B cell (primary cell): ENCODE results near the gene PNMA8B. TPM values are rescaled to one million over a fixed set of nuclear protein-coding genes. Genes with fewer than 3 reads are reported as not detected.

Source experiments
- ATAC-seq: fragments of 200-7000 bp; cut with Tn5 transposase; one replicate; pipeline ENCODE4 v1.10.0; 2021; ENCODE audit warnings: low read depth, mild to moderate bottlenecking, moderate number of reproducible peaks, moderate library complexity
- CTCF ChIA-PET: fragments of 350-600 bp; sonication (Branson Sonifier 250); formaldehyde crosslinking; loops from one replicate; lab custom pipeline; 2021; ENCODE audit warnings: antibody characterized with exemption, inconsistent platforms; lab: Charles Lee
- POLR2A ChIA-PET: fragments of 350-600 bp; sonication (Branson Sonifier 250); formaldehyde crosslinking; loops from one replicate; lab custom pipeline; 2021; ENCODE audit warnings: antibody characterized with exemption; lab: Charles Lee
- DNase-seq: peaks from one replicate; pipeline ENCODE4 v3.0.0; 2013
- H2AFZ ChIP-seq: 2 replicates; pipeline ENCODE4 v1.6.1; 2012; ENCODE audit warnings: mild to moderate bottlenecking, low read depth, low read length; ENCODE audit not compliant: insufficient read depth, poor library complexity, severe bottlenecking
- H3K27ac ChIP-seq, 2 donors: 1 replicate in 1 of 2; 2 replicates in 1 of 2; pipeline ENCODE4 v1.5.1; 2012 to 2013; ENCODE audit warnings: low read length in 2 of 2, mild to moderate bottlenecking in 2 of 2, moderate library complexity in 1 of 2
- H3K27me3 ChIP-seq, 4 experiments: fragments of 200-600 bp in 1 of 4; sonication (generic) in 1 of 4; replicated peaks in 1 of 4; 1 replicate in 2 of 4; 2 replicates in 2 of 4; pipeline versions ENCODE4 v1.6.1 to v1.7.0; 2013 to 2016; ENCODE audit warnings: low read length in 3 of 4, mild to moderate bottlenecking in 2 of 4, mixed read lengths in 1 of 4, moderate library complexity in 1 of 4; ENCODE audit not compliant: insufficient read depth in 4 of 4, control insufficient read depth in 3 of 4; ENCODE audit errors: control extremely low read depth in 1 of 4
- H3K36me3 ChIP-seq, 2 experiments: replicated peaks in 1 of 2; 1 replicate in 1 of 2; 2 replicates in 1 of 2; pipeline versions ENCODE4 v1.6.1 to v1.7.1; 2013; ENCODE audit warnings: low read length in 1 of 2; ENCODE audit not compliant: insufficient read depth in 2 of 2, control insufficient read depth in 1 of 2; ENCODE audit errors: control extremely low read depth in 1 of 2, extremely low read depth in 1 of 2
- H3K4me1 ChIP-seq, 2 donors: fragments of 200-600 bp in 1 of 2; sonication (generic) in 1 of 2; 1 replicate in 1 of 2; 2 replicates in 1 of 2; pipeline versions ENCODE4 v1.5.1 to v1.6.1; 2013 to 2017; ENCODE audit warnings: low read length in 2 of 2; ENCODE audit not compliant: control insufficient read depth in 2 of 2, insufficient read depth in 2 of 2
- H3K4me2 ChIP-seq: replicated peaks from 2 replicates; pipeline ENCODE3; 2012; ENCODE audit warnings: mild to moderate bottlenecking, low read depth, low read length; ENCODE audit not compliant: poor library complexity, severe bottlenecking
- H3K4me3 ChIP-seq, 5 experiments: fragments of 200-600 bp in 1 of 5; sonication (generic) in 1 of 5; 1 replicate in 3 of 5; 2 replicates in 2 of 5; pipeline versions ENCODE4 v1.5.1 to v1.7.0; 2011 to 2016; ENCODE audit warnings: low read length in 4 of 5, mild to moderate bottlenecking in 4 of 5, low read depth in 2 of 5, control low read depth in 1 of 5, moderate library complexity in 1 of 5; ENCODE audit not compliant: insufficient read depth in 1 of 5; ENCODE audit errors: control extremely low read depth in 1 of 5, extremely low read depth in 1 of 5
- H3K79me2 ChIP-seq: fragments of 200-600 bp; sonication (generic); one replicate; pipeline ENCODE4 v1.6.0; 2016; ENCODE audit warnings: low read length; ENCODE audit not compliant: control insufficient read depth, insufficient read depth
- H3K9ac ChIP-seq: fragments of 200-600 bp; sonication (generic); 2 replicates; pipeline ENCODE4 v1.6.1; 2017; ENCODE audit warnings: mild to moderate bottlenecking, low read length, moderate library complexity
- H3K9me3 ChIP-seq, 3 donors: one replicate each; pipeline versions ENCODE4 v1.6.1 to v1.7.1; 2013; ENCODE audit warnings: low read length in 2 of 3; ENCODE audit not compliant: control insufficient read depth in 2 of 3, insufficient read depth in 1 of 3; ENCODE audit errors: control extremely low read depth in 1 of 3
- H4K20me1 ChIP-seq: 2 replicates; pipeline ENCODE4 v1.6.0; 2012; ENCODE audit warnings: mild to moderate bottlenecking, low read length; ENCODE audit not compliant: insufficient read depth, control insufficient read depth, poor library complexity, severe bottlenecking
- H3K27ac Mint-ChIP-seq: one replicate; pipeline ENCODE4 v1.8.0; 2021; ENCODE audit warnings: mixed read lengths
- H3K27me3 Mint-ChIP-seq: one replicate; pipeline ENCODE4 v1.8.0; 2021; ENCODE audit warnings: mixed read lengths
- H3K4me1 Mint-ChIP-seq: one replicate; pipeline ENCODE4 v1.8.0; 2021; ENCODE audit warnings: mixed read lengths
- H3K4me3 Mint-ChIP-seq: one replicate; pipeline ENCODE4 v1.8.0; 2021; ENCODE audit warnings: mixed read lengths
- H3K9me3 Mint-ChIP-seq: one replicate; pipeline ENCODE4 v1.8.0; 2022; ENCODE audit warnings: mixed read lengths; ENCODE audit not compliant: insufficient read depth
- CTCF ChIP-seq: fragments of 200-600 bp; IDR thresholded peaks from one replicate; pipeline ENCODE4 v1.8.0; 2022; ENCODE audit warnings: antibody characterized with exemption, mild to moderate bottlenecking
- EZH2 ChIP-seq: IDR thresholded peaks from 2 replicates; pipeline ENCODE4 v1.6.1; 2012; ENCODE audit warnings: borderline replicate concordance, low read depth, mild to moderate bottlenecking, moderate library complexity, low read length; ENCODE audit not compliant: insufficient read depth, poor library complexity, severe bottlenecking
- WGBS: methylation state at CpG from one replicate; pipeline ENCODE4 v1.1.5; 2013; ENCODE audit warnings: missing lambda C conversion rate; ENCODE audit not compliant: insufficient coverage; 5-methylcytosine and 5-hydroxymethylcytosine counted together
- intact Hi-C: fragments of 100-400 bp; cut with micrococcal nuclease; formaldehyde crosslinking; loops from one replicate; pipeline ENCODE4 v1.10.0; 2022
- polyA plus RNA-seq: library from polyadenylated mRNA; depleted of rRNA; stranded (reverse); fragments of >200 nt; gene quantifications from 2 replicates; pipeline ENCODE4 v1.2.3, GENCODE V29; 2012
- total RNA-seq, 2 donors: library from RNA; stranded (reverse); fragments of 120-200 nt in 1 of 2; gene quantifications; 1 replicate in 1 of 2; 2 replicates in 1 of 2; pipeline versions ENCODE4 v1.2.3 to v1.2.4, GENCODE V29; 2013 to 2022

PNMA8B gene
- total and polyA plus RNA-seq, 2 donors (not counting 1 experiment from before 2014, with no cell fraction given), result 0.10 to 0.32 TPM

- TF ChIP-seq CTCF, result no peak
- TF ChIP-seq EZH2, result no peak
- ChIA-PET CTCF (interaction anchor here (1.3 to 1.9 kb wide), 3 partner anchors 14 to 29 kb away, joined by 4 to 7 read pairs (median 4); no protein-coding TSS in a partner anchor), POLR2A (no interaction called here)
- Histone ChIP-seq H2AFZ (no peak overlapping the region), H3K79me2 (no peaks in the 10 kb centered on the region), H3K27me3 (peaks cover 0 to 30% (median 1%) of the 10 kb centered on the region in 4 experiments), H3K4me1 (no peaks in the 10 kb centered on the region), H4K20me1 (no peaks in the 10 kb centered on the region), H3K4me3 (no peak overlapping the region), H3K36me3 (no peaks in the 10 kb centered on the region), H3K4me2 (no peak overlapping the region), H3K27ac (no peak overlapping the region), H3K9ac (no peak overlapping the region), H3K9me3 (peaks cover 0 to 5% (median 0%) of the 10 kb centered on the region in 3 donors)
- H3K27ac Mint-ChIP-seq, result no peak overlapping the region
- WGBS, result 67% methylated on average over 2 of the region's 3 CpGs
- intact Hi-C loops, result no loop called here
- no peak overlapping the region for H3K4me3 Mint-ChIP-seq
- no peaks in the 10 kb centered on the region for H3K9me3 Mint-ChIP-seq
- peaks cover 30% of the 10 kb centered on the region for H3K27me3 Mint-ChIP-seq
- peaks cover 11% of the 10 kb centered on the region for H3K4me1 Mint-ChIP-seq
- DNase-seq (no peak), ATAC-seq (no peak)
These were observed 19.6 kb upstream of the PNMA8B start for GRCh38 chr19:46515290-46515609.

GRCh38 chr19:46514589-46515289 is 19.1 kb upstream of the PNMA8B start:
- Histone ChIP-seq H3K79me2 (no peaks in the 10 kb centered on the region), H3K4me2 (no peak overlapping the region), H3K9ac (no peak overlapping the region), H3K9me3 (peaks cover 0 to 5% (median 0%) of the 10 kb centered on the region in 3 donors), H3K27me3 (peaks cover 0 to 30% (median 1%) of the 10 kb centered on the region in 4 experiments), H4K20me1 (no peaks in the 10 kb centered on the region), H2AFZ (no peak overlapping the region), H3K4me1 (no peaks in the 10 kb centered on the region), H3K27ac (no peak overlapping the region), H3K36me3 (no peaks in the 10 kb centered on the region), H3K4me3 (no peak overlapping the region)
- ChIA-PET CTCF (interaction anchor here (0.7 to 2.8 kb wide), 9 partner anchors 8 to 234 kb away, joined by 3 to 12 read pairs (median 4); no protein-coding TSS in a partner anchor), POLR2A (no interaction called here)
- H3K4me1 Mint-ChIP-seq, result peaks cover 8% of the 10 kb centered on the region
- intact Hi-C loops, result no loop called here
- no peak for TF ChIP-seq EZH2
- TF ChIP-seq CTCF, result no peak
- peaks cover 30% of the 10 kb centered on the region for H3K27me3 Mint-ChIP-seq
- no peak overlapping the region for H3K27ac Mint-ChIP-seq
- ATAC-seq, result no peak
- 69% methylated on average over 10 of the region's 13 CpGs for WGBS
- DNase-seq, result no peak
- H3K4me3 Mint-ChIP-seq, result no peak overlapping the region
- no peaks in the 10 kb centered on the region for H3K9me3 Mint-ChIP-seq
